HG02981 (cell line): ENCODE results near the gene TERB1.

ENCODE experiments used
- ATAC-seq: cut with Tn5 transposase; IDR thresholded peaks from one replicate; pipeline ENCODE4 v1.9.1; 2021; ENCODE audit warnings: mild to moderate bottlenecking, moderate library complexity; ENCODE audit not compliant: unreplicated experiment

TERB1 gene

DNA sequence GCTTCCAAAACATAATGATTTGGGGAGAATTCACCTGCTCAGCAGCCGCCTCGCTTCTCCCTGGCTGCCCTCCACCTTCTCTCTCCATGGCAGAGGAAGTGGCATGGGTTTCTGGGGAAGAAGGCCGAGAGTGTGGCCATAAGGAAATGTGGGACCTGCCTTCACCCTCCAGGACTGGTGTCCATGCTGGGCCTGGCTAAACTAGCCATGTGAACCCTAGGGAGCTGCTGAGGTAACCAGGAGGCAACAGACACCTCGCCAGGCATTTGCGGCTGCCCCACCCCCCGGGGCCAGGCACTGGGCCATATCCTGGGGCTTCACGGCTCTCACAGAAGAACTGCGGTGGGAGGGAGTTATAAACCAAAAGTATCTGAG lies 94.9 kb downstream of the TERB1 start:
- no peak for ATAC-seq

DNA sequence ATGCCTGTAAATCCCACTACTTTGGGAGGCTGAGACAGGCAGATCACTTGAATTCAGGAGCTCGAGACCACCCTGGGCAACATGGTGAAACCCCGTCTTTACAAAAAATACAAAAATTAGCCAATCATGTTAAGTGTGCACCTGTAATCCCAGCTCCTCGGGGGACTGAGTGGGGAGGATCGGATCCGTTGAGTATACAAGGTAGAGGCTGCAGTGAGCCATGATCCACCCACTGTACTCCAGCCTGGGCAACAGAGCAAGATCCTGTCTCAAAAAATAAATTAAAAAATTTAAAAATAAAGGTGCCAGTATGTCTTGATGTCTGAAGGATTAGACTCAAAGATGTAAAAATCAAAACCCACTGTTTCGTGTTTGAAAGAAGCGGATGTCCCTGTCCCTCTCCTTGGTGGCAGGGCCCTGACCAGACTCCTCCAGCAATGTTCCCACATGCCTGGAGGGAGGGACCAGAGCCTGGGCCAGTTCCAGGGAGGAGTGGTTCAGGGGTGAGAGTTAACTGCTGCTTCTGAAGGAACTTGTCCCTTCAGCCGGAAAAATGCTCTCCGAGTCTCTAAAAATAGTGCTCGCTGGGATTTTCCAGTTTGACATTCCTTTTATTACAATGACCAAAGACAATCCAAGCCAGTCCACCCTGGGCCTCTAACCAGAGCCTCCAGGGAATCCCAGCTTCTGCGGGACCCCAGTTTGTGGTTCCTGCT lies 95.4 kb downstream of the TERB1 start:
- ATAC-seq = no peak
